Choroid plexus epithelial cell (primary cell): ENCODE data around the gene FSCN2.

Source experiments
- DNase-seq: peaks from one replicate; pipeline ENCODE4 v3.0.0-alpha.2; 2010; ENCODE audit warnings: low read depth
- H3K4me3 ChIP-seq: 2 replicates; pipeline ENCODE4 v1.5.1; 2011; ENCODE audit warnings: low read depth, mild to moderate bottlenecking, control low read depth, low read length, moderate library complexity
- CTCF ChIP-seq: conservative IDR thresholded peaks from 2 replicates; pipeline ENCODE4 v1.5.1; 2011; ENCODE audit warnings: low read depth, mild to moderate bottlenecking, control low read depth, inconsistent platforms, low read length, moderate library complexity

Gene FSCN2

GRCh38 chr17:81487487-81488275 is 40.5 kb upstream of the FSCN2 start:
- peak; percentile 62 for DNase-seq
- no peak for TF ChIP-seq CTCF
- H3K4me3 ChIP-seq: peak overlapping the region; percentile 65

GRCh38 chr17:81488276-81488860 is 39.8 kb upstream of the FSCN2 start:
- TF ChIP-seq CTCF: no peak
- no peak for DNase-seq
- peak overlapping the region; percentile 65 for H3K4me3 ChIP-seq

- no peak overlapping the region for H3K4me3 ChIP-seq
- TF ChIP-seq CTCF: no peak
- DNase-seq: no peak
Measured at GRCh38 chr17:81489012-81489997, 38.9 kb upstream of the FSCN2 start.

- H3K4me3 ChIP-seq: no peak overlapping the region
- no peak for DNase-seq
- TF ChIP-seq CTCF: no peak
Measured at GRCh38 chr17:81489998-81490992, 37.9 kb upstream of the FSCN2 start.

- no peak overlapping the region for H3K4me3 ChIP-seq
- DNase-seq: no peak
- no peak for TF ChIP-seq CTCF
Measured at GRCh38 chr17:81491181-81491581, 37.0 kb upstream of the FSCN2 start.

GRCh38 chr17:81491761-81492160 is 36.4 kb upstream of the FSCN2 start:
- DNase-seq: no peak
- TF ChIP-seq CTCF: no peak
- H3K4me3 ChIP-seq: no peak overlapping the region
